Fibroblast of skin of scalp (primary cell): ENCODE data around the gene SPDYE2.
"Not testable (repeated sequence)": the region's sequence is repeated elsewhere in the genome, so short reads cannot be mapped to it uniquely, and the experiment has no call there.

Experiments used
- DNase-seq: peaks from one replicate; pipeline ENCODE4 v3.0.0-alpha.2; 2013

Gene SPDYE2

DNA sequence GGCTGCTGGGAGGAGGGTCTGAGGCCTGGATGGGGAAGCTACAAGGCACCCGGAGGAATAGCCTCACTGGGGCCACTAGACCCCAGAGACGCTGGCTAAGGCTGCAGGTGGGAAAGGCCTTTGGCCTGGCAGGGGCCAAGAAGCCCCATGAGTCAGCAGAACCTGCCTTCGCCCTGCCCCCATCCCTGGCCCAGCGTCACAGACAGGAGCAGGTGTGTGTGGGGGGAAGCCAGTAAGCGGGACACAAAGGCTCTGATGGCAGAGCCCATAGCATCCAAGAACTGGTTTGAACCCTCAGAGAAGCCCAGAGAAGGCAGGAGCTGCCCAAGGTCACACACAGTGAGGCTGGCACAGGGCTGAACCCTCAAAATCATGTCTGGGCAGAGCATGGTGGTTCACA is 55.8 kb downstream of the SPDYE2 start:
- DNase-seq: not testable (repeated sequence)

DNA sequence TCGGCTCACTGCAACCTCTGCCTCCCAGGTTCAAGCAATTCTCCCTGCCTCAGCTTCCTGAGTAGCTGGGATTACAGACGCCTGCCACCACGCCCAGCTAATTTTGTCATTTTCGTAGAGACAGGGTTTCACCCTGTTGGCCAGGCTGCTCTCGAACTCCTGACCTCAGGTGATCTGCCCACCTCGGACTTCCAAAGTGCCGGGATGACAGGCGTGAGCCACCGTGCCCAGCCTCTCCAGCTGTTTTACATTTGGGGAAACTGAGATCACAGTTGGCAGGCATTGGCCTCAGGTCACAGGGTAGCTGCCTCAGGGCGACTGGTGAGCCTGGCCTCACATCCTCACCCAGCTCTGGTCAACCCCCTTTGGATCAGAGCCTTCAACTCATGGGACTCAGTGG is 58.7 kb downstream of the SPDYE2 start:
- not testable (repeated sequence) for DNase-seq

GRCh38 chr7:102610441-102610840 is 59.4 kb downstream of the SPDYE2 start:
- not testable (repeated sequence) for DNase-seq

DNA sequence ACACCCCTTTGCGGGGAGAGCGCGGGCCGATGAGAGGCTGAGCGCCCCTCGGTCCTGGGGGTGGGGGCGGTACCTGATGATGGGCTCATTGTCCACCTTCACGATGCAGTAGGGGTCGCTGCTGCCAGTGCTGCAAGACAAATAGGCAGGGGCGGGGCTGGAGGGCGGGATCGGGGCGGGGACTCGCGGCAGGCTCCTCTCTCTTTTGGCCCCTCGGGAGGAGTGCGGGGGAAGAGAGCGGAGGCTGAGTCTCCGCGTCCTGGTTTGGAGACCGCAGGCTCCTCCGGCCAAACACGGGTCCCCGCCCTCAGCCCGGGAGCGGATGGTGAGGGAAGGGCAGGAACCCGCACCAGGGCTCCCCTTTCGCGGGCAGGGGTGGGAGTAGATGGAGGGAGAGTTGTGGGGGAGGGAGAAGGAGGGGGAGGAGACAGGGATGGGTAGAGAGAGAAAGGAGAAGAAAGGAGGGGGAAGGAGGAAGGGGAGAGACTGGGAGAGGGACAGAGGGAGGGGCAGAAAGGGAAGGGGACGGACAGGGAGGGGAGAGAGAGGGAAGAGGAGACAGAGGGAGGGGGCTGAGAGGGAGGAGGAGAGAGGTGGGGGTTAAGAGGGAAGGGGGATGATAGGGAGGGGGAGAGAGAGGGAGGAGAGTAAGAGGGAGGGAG is 60.1 kb downstream of the SPDYE2 start:
- not testable (repeated sequence) for DNase-seq

GRCh38 chr7:102611675-102612325 is 60.8 kb downstream of the SPDYE2 start:
- peak; percentile 45 for DNase-seq
